ENCODE data around the gene KCNK1. TPM values are rescaled to one million over a fixed set of nuclear protein-coding genes. Genes with fewer than 3 reads are reported as not detected.

The KCNK1 gene
- total and polyA plus RNA-seq, 2 of the 8 experiments (the other 6 are each of a cell fraction or from before 2014, with no cell fraction given), result 11.9 to 16.5 TPM

DNA sequence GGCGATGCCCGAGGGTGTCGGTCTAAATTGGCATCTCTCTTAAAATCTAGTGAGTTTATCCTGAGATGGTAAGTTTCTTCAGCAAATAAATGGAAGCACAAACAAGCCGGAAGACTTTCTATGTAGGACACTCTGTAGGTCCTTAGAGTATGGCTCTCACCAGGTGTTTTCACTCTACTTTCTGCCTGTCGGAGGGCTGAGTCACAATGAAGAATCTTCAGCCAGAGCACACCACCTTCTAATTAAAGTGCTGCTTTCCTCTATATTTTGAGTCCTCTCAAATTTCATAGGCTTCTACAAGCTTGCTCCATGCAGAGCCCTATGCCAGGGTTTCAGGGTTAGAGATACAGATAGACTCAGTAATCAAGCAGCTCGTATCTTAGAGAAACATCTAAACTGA lies 27.1 kb downstream of the KCNK1 start:
- H3K23ac ChIP-seq (ENCODE audit: insufficient read length), result no peak overlapping the region
- no peak overlapping the region for H4K5ac ChIP-seq (ENCODE audit: insufficient read length, low read depth, low read length)
- H3K18ac ChIP-seq (ENCODE audit: extremely low read depth, low read length), result no peak overlapping the region
- no peak overlapping the region for H2AK5ac ChIP-seq (ENCODE audit: low read depth, low read length)
- H4K8ac ChIP-seq (ENCODE audit: extremely low read depth, insufficient read depth, low read length), result no peak overlapping the region
- H2AFZ ChIP-seq (ENCODE audit: low read length), result no peak overlapping the region
- H3K27me3 ChIP-seq (replicated peaks in 1 of 4; ENCODE audit: control insufficient read depth in 3 of 4, extremely low read depth in 1 of 4, insufficient read depth in 3 of 4, low read length in 3 of 4), result no peaks in the 10 kb centered on the region
- no peaks in the 10 kb centered on the region for H3K9me3 ChIP-seq (ENCODE audit: insufficient read depth in 2 of 2, low read depth in 1 of 2, low read length in 1 of 2)
- H2BK12ac ChIP-seq (ENCODE audit: low read depth, low read length), result no peak overlapping the region
- no peaks in the 10 kb centered on the region for H3K36me3 ChIP-seq (ENCODE audit: control insufficient read depth in 2 of 4, insufficient read depth in 4 of 4, low read length in 3 of 4)
- TF ChIP-seq YY1 (IDR thresholded peaks at IDR 0.05; ENCODE audit: low read depth, low read length), result no peak
- no peak for TF ChIP-seq TEAD4 (IDR thresholded peaks at IDR 0.05; ENCODE audit: low read depth, low read length)
- TF ChIP-seq GABPA (IDR thresholded peaks at IDR 0.05; ENCODE audit: borderline replicate concordance, insufficient read depth, low read length), result no peak
- TF ChIP-seq, protein P1, sequence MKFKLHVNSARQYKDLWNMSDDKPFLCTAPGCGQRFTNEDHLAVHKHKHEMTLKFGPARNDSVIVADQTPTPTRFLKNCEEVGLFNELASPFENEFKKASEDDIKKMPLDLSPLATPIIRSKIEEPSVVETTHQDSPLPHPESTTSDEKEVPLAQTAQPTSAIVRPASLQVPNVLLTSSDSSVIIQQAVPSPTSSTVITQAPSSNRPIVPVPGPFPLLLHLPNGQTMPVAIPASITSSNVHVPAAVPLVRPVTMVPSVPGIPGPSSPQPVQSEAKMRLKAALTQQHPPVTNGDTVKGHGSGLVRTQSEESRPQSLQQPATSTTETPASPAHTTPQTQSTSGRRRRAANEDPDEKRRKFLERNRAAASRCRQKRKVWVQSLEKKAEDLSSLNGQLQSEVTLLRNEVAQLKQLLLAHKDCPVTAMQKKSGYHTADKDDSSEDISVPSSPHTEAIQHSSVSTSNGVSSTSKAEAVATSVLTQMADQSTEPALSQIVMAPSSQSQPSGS (IDR thresholded peaks at IDR 0.05; ENCODE audit: low read length), result no peak
- no peak for TF ChIP-seq GTF2F1 (IDR thresholded peaks at IDR 0.05; ENCODE audit: borderline replicate concordance, low read depth, low read length)
- no peak for TF ChIP-seq SIRT6 (IDR thresholded peaks at IDR 0.05; ENCODE audit: low read length)
- no peak for TF ChIP-seq JUND (IDR thresholded peaks at IDR 0.05; ENCODE audit: low read length)
- no peak for TF ChIP-seq RXRA (IDR thresholded peaks at IDR 0.05; ENCODE audit: insufficient read depth, low read depth, low read length)
- TF ChIP-seq TAF7 (optimal IDR thresholded peaks at IDR 0.05; ENCODE audit: borderline replicate concordance, low read depth, low read length), result no peak
- no peak for TF ChIP-seq EP300 (IDR thresholded peaks at IDR 0.05; ENCODE audit: borderline replicate concordance in 1 of 2, low read depth in 2 of 2, low read length in 2 of 2)
- no peak for TF ChIP-seq EGR1 (IDR thresholded peaks at IDR 0.05; ENCODE audit: borderline replicate concordance, low read depth, low read length)
- no peak overlapping the region for H3K4ac ChIP-seq (replicated peaks; ENCODE audit: insufficient read length, low read depth, low read length)
- no peak overlapping the region for H3K56ac ChIP-seq (replicated peaks; ENCODE audit: insufficient read length, low read depth, low read length)
- no peak overlapping the region for H3K27ac ChIP-seq (ENCODE audit: low read depth, low read length)
- peaks cover 0 to 8% (median 5%) of the 10 kb centered on the region in 4 experiments; a peak in 5 of 7 replicates for H3K4me1 ChIP-seq (replicated peaks in 1 of 4; ENCODE audit: control insufficient read depth in 3 of 4, insufficient read depth in 4 of 4, low read length in 3 of 4)
- no peak overlapping the region for H2BK5ac ChIP-seq (ENCODE audit: low read depth, low read length)
- no peaks in the 10 kb centered on the region for H3K23me2 ChIP-seq (ENCODE audit: low read depth, low read length)
- CTCF ChIA-PET (ENCODE audit: partially characterized antibody), result interaction anchor here (1.1 kb wide), 1 partner anchor 201 kb away, joined by 6 read pairs; no protein-coding TSS in a partner anchor
- H2BK20ac ChIP-seq (ENCODE audit: low read length), result no peak overlapping the region
- DNase-seq (ENCODE audit: low read depth in 1 of 2, low spot score in 2 of 2), result no peak
- H3K79me1 ChIP-seq (ENCODE audit: low read depth, low read length), result 0 out of 2 replicates have a peak, but pooled peaks cover 2% of the 10 kb centered on the region
- no peak for FAIRE-seq
- H3K9ac ChIP-seq (replicated peaks in 1 of 4; ENCODE audit: extremely low read depth in 1 of 4, low read depth in 3 of 4, low read length in 3 of 4), result no peak overlapping the region
- POLR2A ChIA-PET (ENCODE audit: partially characterized antibody), result no interaction called here
- H4K91ac ChIP-seq (replicated peaks; ENCODE audit: insufficient read length, low read length), result no peak overlapping the region
- H3K14ac ChIP-seq (ENCODE audit: insufficient read length), result no peak overlapping the region
- peaks cover 0 to 11% of the 10 kb centered on the region in 2 experiments; a peak in 2 of 4 replicates for H3K79me2 ChIP-seq (ENCODE audit: control insufficient read depth in 1 of 2, insufficient read depth in 2 of 2, low read length in 2 of 2)
- WGBS, 2 experiments (ENCODE audit: extremely low coverage in 1 of 2, insufficient coverage in 1 of 2, insufficient read length in 1 of 2, insufficient replicate concordance in 2 of 2, low coverage in 1 of 2, low lambda C conversion rate in 2 of 2, missing lambda C conversion rate in 1 of 2), result 91% methylated on average over 6 of the region's 6 CpGs; no CpG with 5 or more reads in 1 of the 2 experiments
- no peak overlapping the region for H3K4me2 ChIP-seq (ENCODE audit: insufficient read depth in 1 of 2, low read depth in 2 of 2, low read length in 2 of 2)
- no peak overlapping the region for H2BK15ac ChIP-seq (ENCODE audit: low read length)
- no peak overlapping the region for H2BK120ac ChIP-seq (replicated peaks; ENCODE audit: low read depth, low read length)
- H4K20me1 ChIP-seq (replicated peaks in 1 of 2; ENCODE audit: control insufficient read depth in 1 of 2, insufficient read depth in 2 of 2, low read length in 2 of 2), result peaks cover 0 to 7% of the 10 kb centered on the region in 2 experiments
- no peak overlapping the region for H3K4me3 ChIP-seq (ENCODE audit: extremely low read depth in 1 of 4, insufficient read depth in 2 of 4, low read depth in 3 of 4, low read length in 4 of 4)

Data from H1 (cell line).